Measurements from ENCODE around the gene MBNL1.
A peak's percentile ranks its signal among the peaks of the same experiment; 100 is the strongest.

Gene MBNL1

GRCh38 chr3:152405915-152406802 lies 137.4 kb downstream of the MBNL1 start:
- H3K36me3 Mint-ChIP-seq (ENCODE audit: low read depth), result no peaks in the 10 kb centered on the region
- no peak for TF ChIP-seq CTCF (IDR thresholded peaks at IDR 0.05)
- H3K4me1 Mint-ChIP-seq, result peaks cover 32% of the 10 kb centered on the region
- H3K27me3 Mint-ChIP-seq (ENCODE audit: low read depth, poor library complexity), result peaks cover 4% of the 10 kb centered on the region
- DNase-seq, result peak; percentile 1
- no peak overlapping the region for H3K4me3 Mint-ChIP-seq
- H3K9me3 Mint-ChIP-seq, result no peaks in the 10 kb centered on the region
- H3K27ac Mint-ChIP-seq, result peak overlapping the region; percentile 9

- H3K4me3 Mint-ChIP-seq, result no peak overlapping the region
- no peaks in the 10 kb centered on the region for H3K9me3 Mint-ChIP-seq
- no peak for TF ChIP-seq CTCF (IDR thresholded peaks at IDR 0.05)
- peaks cover 13% of the 10 kb centered on the region for H3K36me3 Mint-ChIP-seq (ENCODE audit: low read depth)
- no peaks in the 10 kb centered on the region for H3K27me3 Mint-ChIP-seq (ENCODE audit: low read depth, poor library complexity)
- no peak overlapping the region for H3K27ac Mint-ChIP-seq
- DNase-seq, result no peak
- no peaks in the 10 kb centered on the region for H3K4me1 Mint-ChIP-seq
Observed at GRCh38 chr3:152413240-152413639, 144.5 kb downstream of the MBNL1 start.

GRCh38 chr3:152416808-152417580 lies 148.3 kb downstream of the MBNL1 start:
- H3K36me3 Mint-ChIP-seq (ENCODE audit: low read depth), result peaks cover 46% of the 10 kb centered on the region
- no peaks in the 10 kb centered on the region for H3K4me1 Mint-ChIP-seq
- no peak overlapping the region for H3K27ac Mint-ChIP-seq
- DNase-seq, result no peak
- no peak for TF ChIP-seq CTCF (IDR thresholded peaks at IDR 0.05)
- no peak overlapping the region for H3K4me3 Mint-ChIP-seq
- peaks cover 22% of the 10 kb centered on the region for H3K9me3 Mint-ChIP-seq
- H3K27me3 Mint-ChIP-seq (ENCODE audit: low read depth, poor library complexity), result no peaks in the 10 kb centered on the region

- Mint-ChIP-seq H3K4me1 (no peaks in the 10 kb centered on the region), H3K27ac (no peak overlapping the region), H3K4me3 (no peak overlapping the region), H3K36me3 (ENCODE audit: low read depth) (peaks cover 59% of the 10 kb centered on the region), H3K27me3 (ENCODE audit: low read depth, poor library complexity) (no peaks in the 10 kb centered on the region), H3K9me3 (peaks cover 39% of the 10 kb centered on the region)
- DNase-seq, result no peak
- no peak for TF ChIP-seq CTCF (IDR thresholded peaks at IDR 0.05)
Observed at GRCh38 chr3:152419748-152420147, 151.0 kb downstream of the MBNL1 start.

- Mint-ChIP-seq H3K9me3 (peaks cover 43% of the 10 kb centered on the region), H3K27ac (no peak overlapping the region), H3K4me1 (no peaks in the 10 kb centered on the region), H3K27me3 (ENCODE audit: low read depth, poor library complexity) (no peaks in the 10 kb centered on the region), H3K4me3 (no peak overlapping the region), H3K36me3 (ENCODE audit: low read depth) (peaks cover 59% of the 10 kb centered on the region)
- no peak for TF ChIP-seq CTCF (IDR thresholded peaks at IDR 0.05)
- DNase-seq, result no peak
Observed at GRCh38 chr3:152421162-152421561, 152.4 kb downstream of the MBNL1 start.

All from nephron progenitor cell (in vitro differentiated cells).